Endothelial cell of umbilical vein (primary cell): ENCODE measurements around the gene KLF16. TPM values are rescaled to one million over a fixed set of nuclear protein-coding genes. Genes with fewer than 3 reads are reported as not detected.

Source experiments
- BruUV-seq: library from RNA; stranded (reverse); fragments of 400-500 nt; replicated peaks from 2 replicates; lab custom pipeline; 2021; lab: Mats Ljungman, UMichigan
- CTCF ChIA-PET: fragments of 300-600, 350-600 bp; sonication (Branson Sonifier 250); formaldehyde crosslinking; loops from one replicate; lab custom pipeline; 2021; ENCODE audit warnings: antibody characterized with exemption, inconsistent platforms; lab: Charles Lee
- POLR2A ChIA-PET: fragments of 300-600, 350-600 bp; sonication (Branson Sonifier 250); formaldehyde crosslinking; loops from one replicate; lab custom pipeline; 2021; ENCODE audit warnings: antibody characterized with exemption, inconsistent platforms; lab: Charles Lee
- DNase-seq: peaks from one replicate; pipeline ENCODE4 v3.0.0-alpha.2; 2011; ENCODE audit warnings: low read depth, low spot score
- FAIRE-seq: peaks from 2 replicates; lab custom pipeline; 2011; peaks lifted over from hg19 to GRCh38; lab: Jason Lieb, UNC
- H2AFZ ChIP-seq: 2 replicates; pipeline ENCODE4 v1.6.0; 2012; ENCODE audit warnings: low read depth, low read length, control low read depth, inconsistent platforms
- H3K27ac ChIP-seq: 2 replicates; pipeline ENCODE4 v1.5.1; 2011; ENCODE audit warnings: low read depth, mild to moderate bottlenecking, control low read depth, low read length, moderate library complexity; ENCODE audit not compliant: insufficient read depth
- H3K27me3 ChIP-seq, 2 experiments: 2 replicates each; pipeline versions ENCODE4 v1.6.0 to v1.6.1; 2011; ENCODE audit warnings: low read length in 2 of 2, mixed read lengths in 1 of 2; ENCODE audit not compliant: control insufficient read depth in 2 of 2, insufficient read depth in 2 of 2
- H3K36me3 ChIP-seq, 2 experiments: 2 replicates in 1 of 2; 3 replicates in 1 of 2; pipeline ENCODE4 v1.5.1; 2011; ENCODE audit warnings: low read length in 2 of 2, mild to moderate bottlenecking in 1 of 2, moderate library complexity in 1 of 2; ENCODE audit not compliant: control insufficient read depth in 2 of 2, insufficient read depth in 2 of 2; ENCODE audit errors: extremely low read depth in 1 of 2
- H3K4me1 ChIP-seq: 3 replicates; pipeline ENCODE4 v1.5.1; 2011; ENCODE audit warnings: mild to moderate bottlenecking, low read length; ENCODE audit not compliant: control insufficient read depth, insufficient read depth; ENCODE audit errors: extremely low read depth
- H3K4me2 ChIP-seq: 2 replicates; pipeline ENCODE4 v1.6.1; 2011; ENCODE audit warnings: low read length, control low read depth, mixed read lengths; ENCODE audit not compliant: insufficient read depth
- H3K4me3 ChIP-seq, 3 experiments: fragments of 200-600 bp in 1 of 3; sonication (generic), shearing (Covaris generic) in 1 of 3; replicated peaks in 1 of 3; 2 replicates each; pipeline ENCODE4 v1.5.1; 2011 to 2016; ENCODE audit warnings: control low read depth in 3 of 3, low read length in 3 of 3, mild to moderate bottlenecking in 2 of 3, inconsistent platforms in 1 of 3, low read depth in 1 of 3, moderate library complexity in 1 of 3; ENCODE audit not compliant: insufficient read depth in 1 of 3
- H3K79me2 ChIP-seq: 2 replicates; pipeline ENCODE4 v1.6.0; 2012; ENCODE audit warnings: low read length, inconsistent platforms; ENCODE audit not compliant: control insufficient read depth, insufficient read depth
- H3K9ac ChIP-seq: replicated peaks from 2 replicates; pipeline ENCODE3; 2011; ENCODE audit warnings: low read length, control low read depth; ENCODE audit not compliant: insufficient read depth; ENCODE audit errors: extremely low read depth
- H3K9me1 ChIP-seq: replicated peaks from 3 replicates; pipeline ENCODE4 v1.6.0; 2011; ENCODE audit warnings: mild to moderate bottlenecking, low read length; ENCODE audit not compliant: control insufficient read depth, insufficient read depth; ENCODE audit errors: extremely low read depth
- H3K9me3 ChIP-seq: replicated peaks from 2 replicates; pipeline ENCODE4 v1.5.1; 2012; ENCODE audit warnings: low read length, inconsistent platforms; ENCODE audit not compliant: control insufficient read depth, insufficient read depth
- H4K20me1 ChIP-seq: replicated peaks from 2 replicates; pipeline ENCODE3; 2011; ENCODE audit warnings: mild to moderate bottlenecking, low read length; ENCODE audit not compliant: control insufficient read depth, insufficient read depth; ENCODE audit errors: extremely low read depth
- EZH2 ChIP-seq: IDR thresholded peaks from 2 replicates; pipeline ENCODE4 v1.6.1; 2012; ENCODE audit warnings: borderline replicate concordance, low read depth, mild to moderate bottlenecking, moderate library complexity, low read length, inconsistent platforms; ENCODE audit not compliant: severe bottlenecking
- FOS ChIP-seq: IDR thresholded peaks from 2 replicates; pipeline ENCODE4 v1.6.1; 2011; ENCODE audit warnings: mild to moderate bottlenecking, low read length, moderate library complexity, borderline replicate concordance; ENCODE audit not compliant: insufficient read depth
- GATA2 ChIP-seq: IDR thresholded peaks from 2 replicates; pipeline ENCODE4 v1.7.0; 2011; ENCODE audit warnings: low read depth, mild to moderate bottlenecking, moderate library complexity, mixed read lengths, low read length; ENCODE audit not compliant: insufficient read length, insufficient read depth
- JUN ChIP-seq: IDR thresholded peaks from 2 replicates; pipeline ENCODE4 v1.6.1; 2011; ENCODE audit warnings: borderline replicate concordance, low read depth; ENCODE audit not compliant: insufficient read length, insufficient read depth
- MYC ChIP-seq: IDR thresholded peaks from one replicate; pipeline ENCODE4 v1.6.1; 2011; ENCODE audit warnings: mild to moderate bottlenecking, low read depth, low read length
- POLR2A ChIP-seq: IDR thresholded peaks from 2 replicates; pipeline ENCODE4 v1.6.1; 2012; ENCODE audit warnings: low read depth, mild to moderate bottlenecking, control low read depth, low read length
- POLR2AphosphoS5 ChIP-seq: IDR thresholded peaks from 2 replicates; pipeline ENCODE4 v1.6.1; 2012; ENCODE audit warnings: low read depth, mild to moderate bottlenecking, control low read depth, low read length, moderate library complexity; ENCODE audit not compliant: insufficient read depth
- dilution Hi-C: fragments of 300-500 bp; cut with MboI; formaldehyde crosslinking; loops from one replicate; pipeline ENCODE4 v1.15.0; 2019; ENCODE audit warnings: low sequenced_read_pairs; ENCODE audit not compliant: extremely low pct_ligation_motif_present
- intact Hi-C: fragments of 100-400 bp; cut with micrococcal nuclease; formaldehyde crosslinking; loops from one replicate; pipeline ENCODE4 v1.10.0; 2022
- polyA plus RNA-seq, 4 experiments: library from polyadenylated mRNA; depleted of rRNA in 3 of 4; stranded (reverse) in 3 of 4; unstranded in 1 of 4; fragments of >200 nt; gene quantifications; 2 replicates each; pipeline versions ENCODE4 v1.2.1 to v1.2.3, GENCODE V29; 2011 to 2012; ENCODE audit warnings: missing spikeins in 1 of 4
- total RNA-seq: library from RNA; stranded (reverse); gene quantifications from 2 replicates; pipeline ENCODE4 v1.2.3, GENCODE V29; 2021
- TF ChIP-seq, protein P1 (sequence below): IDR thresholded peaks from 2 replicates; pipeline ENCODE4 v1.6.1; 2011; ENCODE audit not compliant: insufficient read depth, insufficient read length
- TF ChIP-seq, protein P2 (sequence below), 2 donors: IDR thresholded peaks; 1 replicate in 1 of 2; 2 replicates in 1 of 2; pipeline ENCODE4 v1.5.1; 2011; ENCODE audit warnings: low read length in 2 of 2, mild to moderate bottlenecking in 2 of 2, moderate library complexity in 2 of 2, control low read depth in 1 of 2, inconsistent platforms in 1 of 2, low read depth in 1 of 2; ENCODE audit not compliant: insufficient read depth in 1 of 2; ENCODE audit errors: extremely low read depth in 1 of 2

Gene KLF16
- total and polyA plus RNA-seq, 2 donors (not counting 3 experiments of a cell fraction or from before 2014, with no cell fraction given) = 11.6 to 36.6 TPM

DNA sequence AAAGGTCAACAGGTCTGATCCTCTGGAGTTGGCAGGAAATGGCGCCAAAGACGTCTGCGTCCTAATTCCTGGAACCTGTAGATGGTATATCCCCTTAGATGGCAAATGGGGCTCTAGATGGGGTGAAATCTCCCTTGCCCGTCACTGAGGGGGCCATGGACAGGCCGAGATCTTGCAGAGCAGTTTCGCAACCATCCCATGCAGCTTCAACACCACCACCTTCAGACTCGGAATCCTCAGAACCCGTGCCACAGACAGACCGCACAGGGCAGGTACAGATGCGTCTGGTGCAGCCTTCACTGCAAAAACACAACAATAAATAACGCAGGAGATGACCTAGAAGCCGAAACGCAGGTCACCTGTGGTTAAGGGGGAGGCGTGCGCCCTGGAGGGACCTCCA lies 32.8 kb downstream of the KLF16 start:
- Histone ChIP-seq H3K79me2 (peaks cover 40% of the 10 kb centered on the region), H3K9me3 (no peaks in the 10 kb centered on the region), H3K27me3 (no peaks in the 10 kb centered on the region), H3K27ac (no peak overlapping the region), H2AFZ (no peak overlapping the region), H3K9ac (no peak overlapping the region), H3K9me1 (no peaks in the 10 kb centered on the region), H4K20me1 (no peaks in the 10 kb centered on the region), H3K4me3 (no peak overlapping the region), H3K4me2 (no peak overlapping the region), H3K4me1 (no peaks in the 10 kb centered on the region), H3K36me3 (peaks cover 0 to 8% of the 10 kb centered on the region in 2 experiments)
- CTCF ChIA-PET = interaction anchor here (1.3 to 1.8 kb wide), 2 partner anchors 158 to 285 kb away, joined by 3 to 4 read pairs; no protein-coding TSS in a partner anchor
- TF ChIP-seq EZH2 = no peak
- TF ChIP-seq POLR2A = no peak
- dilution Hi-C loops = no loop called here
- POLR2A ChIA-PET = no interaction called here
- no peak for FAIRE-seq
- no TSS peak for BruUV-seq
- intact Hi-C loops = no loop called here
- DNase-seq = no peak

DNA sequence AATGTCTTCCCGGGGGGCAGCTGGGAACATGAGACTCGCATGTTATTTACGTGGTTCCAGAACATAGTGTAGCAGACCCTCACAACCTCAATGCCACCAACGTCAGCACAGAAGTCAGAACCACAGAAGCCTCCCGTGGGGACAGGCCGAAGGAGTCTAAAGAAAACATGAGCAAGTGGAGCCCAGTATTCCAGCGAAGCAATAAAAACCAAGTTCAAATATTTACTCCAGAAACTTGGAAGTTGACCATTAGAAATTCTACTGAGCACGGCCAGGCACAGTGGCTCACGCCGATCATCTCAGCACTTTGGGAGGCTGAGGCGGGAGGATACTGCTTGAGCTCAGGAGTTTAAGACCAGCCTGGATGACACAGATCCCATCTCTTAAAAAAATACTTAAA lies 33.4 kb downstream of the KLF16 start:
- dilution Hi-C loops = no loop called here
- no peaks in the 10 kb centered on the region for H4K20me1 ChIP-seq
- ChIA-PET POLR2A (no interaction called here), CTCF (interaction anchor here (1.3 to 4.6 kb wide), 3 partner anchors 11 to 284 kb away, joined by 3 to 83 read pairs (median 4); no protein-coding TSS in a partner anchor)
- H3K4me1 ChIP-seq = no peaks in the 10 kb centered on the region
- H3K4me3 ChIP-seq = no peak overlapping the region
- no peak overlapping the region for H3K9ac ChIP-seq
- H3K9me1 ChIP-seq = no peaks in the 10 kb centered on the region
- H3K9me3 ChIP-seq = no peaks in the 10 kb centered on the region
- H3K27me3 ChIP-seq = no peaks in the 10 kb centered on the region
- H3K4me2 ChIP-seq = no peak overlapping the region
- peaks cover 34% of the 10 kb centered on the region for H3K79me2 ChIP-seq
- no TSS peak for BruUV-seq
- H3K27ac ChIP-seq = no peak overlapping the region
- peaks cover 0 to 8% of the 10 kb centered on the region in 2 experiments for H3K36me3 ChIP-seq
- DNase-seq = no peak
- no peak overlapping the region for H2AFZ ChIP-seq
- intact Hi-C loops = loop anchor here (5.0 kb wide), 1 partner anchor 43 kb away; no protein-coding TSS in a partner anchor
- FAIRE-seq = no peak
- TF ChIP-seq, protein P1, sequence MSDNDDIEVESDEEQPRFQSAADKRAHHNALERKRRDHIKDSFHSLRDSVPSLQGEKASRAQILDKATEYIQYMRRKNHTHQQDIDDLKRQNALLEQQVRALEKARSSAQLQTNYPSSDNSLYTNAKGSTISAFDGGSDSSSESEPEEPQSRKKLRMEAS = no peak
- TF ChIP-seq FOS (no peak), EZH2 (no peak), MYC (no peak), POLR2A (no peak), POLR2AphosphoS5 (no peak), GATA2 (no peak), JUN (no peak)
- TF ChIP-seq, protein P2, sequence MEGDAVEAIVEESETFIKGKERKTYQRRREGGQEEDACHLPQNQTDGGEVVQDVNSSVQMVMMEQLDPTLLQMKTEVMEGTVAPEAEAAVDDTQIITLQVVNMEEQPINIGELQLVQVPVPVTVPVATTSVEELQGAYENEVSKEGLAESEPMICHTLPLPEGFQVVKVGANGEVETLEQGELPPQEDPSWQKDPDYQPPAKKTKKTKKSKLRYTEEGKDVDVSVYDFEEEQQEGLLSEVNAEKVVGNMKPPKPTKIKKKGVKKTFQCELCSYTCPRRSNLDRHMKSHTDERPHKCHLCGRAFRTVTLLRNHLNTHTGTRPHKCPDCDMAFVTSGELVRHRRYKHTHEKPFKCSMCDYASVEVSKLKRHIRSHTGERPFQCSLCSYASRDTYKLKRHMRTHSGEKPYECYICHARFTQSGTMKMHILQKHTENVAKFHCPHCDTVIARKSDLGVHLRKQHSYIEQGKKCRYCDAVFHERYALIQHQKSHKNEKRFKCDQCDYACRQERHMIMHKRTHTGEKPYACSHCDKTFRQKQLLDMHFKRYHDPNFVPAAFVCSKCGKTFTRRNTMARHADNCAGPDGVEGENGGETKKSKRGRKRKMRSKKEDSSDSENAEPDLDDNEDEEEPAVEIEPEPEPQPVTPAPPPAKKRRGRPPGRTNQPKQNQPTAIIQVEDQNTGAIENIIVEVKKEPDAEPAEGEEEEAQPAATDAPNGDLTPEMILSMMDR (IDR thresholded peaks at IDR 0.05; ENCODE audit: extremely low read depth in 1 of 2, insufficient read depth in 1 of 2, low read depth in 1 of 2, low read length in 2 of 2) = no peak
